Natural killer cell (primary cell): Measurements from ENCODE around the gene CACNG4. TPM values are rescaled to one million over a fixed set of nuclear protein-coding genes. Genes with fewer than 3 reads are reported as not detected.

ENCODE experiments used
- ATAC-seq, 3 donors: fragments of 150-1000 bp in 2 of 3; fragments of 200-7000 bp in 1 of 3; cut with Tn5 transposase; 1 replicate in 1 of 3; 2 replicates in 2 of 3; pipeline ENCODE4 v1.10.0; 2021; ENCODE audit warnings: mild to moderate bottlenecking in 2 of 3, moderate library complexity in 2 of 3
- DNase-seq, 2 donors: peaks; one replicate each; pipeline versions ENCODE4 v3.0.0 to v3.0.0-alpha.2; 2013 to 2021; ENCODE audit warnings: mixed read lengths in 1 of 2
- H3K27ac ChIP-seq: one replicate; pipeline ENCODE4 v1.5.1; 2013; ENCODE audit warnings: mild to moderate bottlenecking, low read length
- H3K27me3 ChIP-seq: one replicate; pipeline ENCODE4 v1.6.1; 2013; ENCODE audit warnings: low read length; ENCODE audit not compliant: control insufficient read depth, insufficient read depth
- H3K36me3 ChIP-seq: one replicate; pipeline ENCODE4 v1.6.1; 2013; ENCODE audit warnings: low read length; ENCODE audit not compliant: control insufficient read depth, insufficient read depth
- H3K4me1 ChIP-seq: one replicate; pipeline ENCODE4 v1.6.1; 2013; ENCODE audit warnings: low read length; ENCODE audit not compliant: control insufficient read depth, insufficient read depth
- H3K4me3 ChIP-seq: one replicate; pipeline ENCODE4 v1.5.1; 2013; ENCODE audit warnings: low read length
- H3K9me3 ChIP-seq: one replicate; pipeline ENCODE4 v1.6.1; 2013; ENCODE audit warnings: low read length; ENCODE audit not compliant: control insufficient read depth, insufficient read depth
- H3K27ac Mint-ChIP-seq, 2 donors: one replicate each; pipeline ENCODE4 v1.8.0; 2022; ENCODE audit warnings: mild to moderate bottlenecking in 2 of 2, mixed read lengths in 2 of 2, moderate library complexity in 1 of 2
- H3K27me3 Mint-ChIP-seq, 2 donors: one replicate each; pipeline ENCODE4 v1.8.0; 2022; ENCODE audit warnings: low read depth in 2 of 2, mixed read lengths in 2 of 2
- H3K36me3 Mint-ChIP-seq: one replicate; pipeline ENCODE4 v1.8.0; 2022; ENCODE audit warnings: mixed read lengths
- H3K4me1 Mint-ChIP-seq, 2 donors: one replicate each; pipeline ENCODE4 v1.8.0; 2022; ENCODE audit warnings: mixed read lengths in 2 of 2
- H3K4me3 Mint-ChIP-seq: one replicate; pipeline ENCODE4 v1.8.0; 2022; ENCODE audit warnings: mild to moderate bottlenecking, moderate library complexity, mixed read lengths
- H3K9me3 Mint-ChIP-seq, 2 donors: one replicate each; pipeline ENCODE4 v1.8.0; 2022; ENCODE audit warnings: mixed read lengths in 2 of 2
- CTCF ChIP-seq: fragments of 200-600 bp; IDR thresholded peaks from one replicate; pipeline ENCODE4 v1.8.0; 2022; ENCODE audit warnings: antibody characterized with exemption
- WGBS: methylation state at CpG from one replicate; pipeline ENCODE4 v1.1.7; 2013; ENCODE audit warnings: missing lambda C conversion rate; ENCODE audit not compliant: insufficient coverage; 5-methylcytosine and 5-hydroxymethylcytosine counted together
- intact Hi-C: fragments of 100-400 bp; cut with micrococcal nuclease; formaldehyde crosslinking; loops from one replicate; pipeline ENCODE4 v1.14.2; 2022
- total RNA-seq, 4 donors: library from RNA; stranded (reverse); fragments of 120-200 nt in 1 of 4; gene quantifications; one replicate each; pipeline versions ENCODE4 v1.2.3 to v1.2.4, GENCODE V29; 2013 to 2022

Gene CACNG4
- total RNA-seq, 3 donors from 2014 or later (not counting 1 experiment from before 2014, with no cell fraction given), result not detected

DNA sequence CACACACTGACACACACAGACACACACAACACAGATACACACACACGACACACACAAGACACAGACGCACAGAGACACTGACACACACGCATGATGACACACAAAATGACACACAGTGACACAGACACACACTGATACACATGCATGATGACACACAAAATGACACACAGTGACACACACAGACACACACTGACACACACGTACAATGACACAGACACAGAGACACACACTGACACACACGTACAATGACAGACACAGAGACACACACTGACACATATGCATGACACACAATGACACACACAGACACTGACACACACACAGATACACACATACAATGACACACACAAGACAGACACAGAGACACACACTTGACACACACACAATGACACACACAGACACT is 90.1 kb downstream of the CACNG4 start:
- Histone ChIP-seq H3K36me3 (no peaks in the 10 kb centered on the region), H3K4me3 (no peak overlapping the region), H3K9me3 (peaks cover 6% of the 10 kb centered on the region), H3K27me3 (no peaks in the 10 kb centered on the region), H3K27ac (no peak overlapping the region), H3K4me1 (no peaks in the 10 kb centered on the region)
- H3K36me3 Mint-ChIP-seq, result no peaks in the 10 kb centered on the region
- 85% methylated on average over 5 of the region's 5 CpGs for WGBS
- no peak overlapping the region for H3K4me3 Mint-ChIP-seq
- H3K4me1 Mint-ChIP-seq, result no peaks in the 10 kb centered on the region
- no peaks in the 10 kb centered on the region for H3K27me3 Mint-ChIP-seq
- no peaks in the 10 kb centered on the region for H3K9me3 Mint-ChIP-seq
- no peak for DNase-seq
- H3K27ac Mint-ChIP-seq, result no peak overlapping the region
- intact Hi-C loops, result no loop called here
- TF ChIP-seq CTCF, result no peak
- ATAC-seq, result no peak

DNA sequence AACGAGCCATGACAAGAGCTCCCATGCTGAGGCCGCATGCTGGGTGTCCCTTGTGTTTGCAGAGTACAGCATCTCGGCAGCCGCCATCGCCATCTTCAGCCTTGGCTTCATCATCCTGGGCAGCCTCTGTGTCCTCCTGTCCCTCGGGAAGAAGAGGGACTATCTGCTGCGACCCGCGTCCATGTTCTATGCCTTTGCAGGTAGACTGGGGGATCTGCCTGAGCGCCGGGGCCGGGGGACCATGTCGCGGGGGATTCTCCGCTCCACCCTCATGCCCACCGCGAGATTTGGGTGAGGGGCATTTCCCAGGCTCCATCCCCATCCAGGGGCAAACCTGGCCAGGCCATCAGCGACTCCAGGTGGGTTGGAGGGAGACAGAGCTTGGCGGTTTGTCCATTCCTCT is 90.5 kb downstream of the CACNG4 start:
- H3K27ac ChIP-seq, result no peak overlapping the region
- WGBS, result 94% methylated on average over 19 of the region's 19 CpGs
- Mint-ChIP-seq H3K27me3 (no peaks in the 10 kb centered on the region), H3K9me3 (no peaks in the 10 kb centered on the region), H3K4me1 (no peaks in the 10 kb centered on the region), H3K4me3 (no peak overlapping the region), H3K36me3 (no peaks in the 10 kb centered on the region), H3K27ac (no peak overlapping the region)
- intact Hi-C loops, result no loop called here
- no peaks in the 10 kb centered on the region for H3K27me3 ChIP-seq
- H3K4me3 ChIP-seq, result no peak overlapping the region
- H3K9me3 ChIP-seq, result peaks cover 2% of the 10 kb centered on the region
- no peak for ATAC-seq
- H3K36me3 ChIP-seq, result no peaks in the 10 kb centered on the region
- DNase-seq, result no peak
- TF ChIP-seq CTCF, result no peak
- no peaks in the 10 kb centered on the region for H3K4me1 ChIP-seq

DNA sequence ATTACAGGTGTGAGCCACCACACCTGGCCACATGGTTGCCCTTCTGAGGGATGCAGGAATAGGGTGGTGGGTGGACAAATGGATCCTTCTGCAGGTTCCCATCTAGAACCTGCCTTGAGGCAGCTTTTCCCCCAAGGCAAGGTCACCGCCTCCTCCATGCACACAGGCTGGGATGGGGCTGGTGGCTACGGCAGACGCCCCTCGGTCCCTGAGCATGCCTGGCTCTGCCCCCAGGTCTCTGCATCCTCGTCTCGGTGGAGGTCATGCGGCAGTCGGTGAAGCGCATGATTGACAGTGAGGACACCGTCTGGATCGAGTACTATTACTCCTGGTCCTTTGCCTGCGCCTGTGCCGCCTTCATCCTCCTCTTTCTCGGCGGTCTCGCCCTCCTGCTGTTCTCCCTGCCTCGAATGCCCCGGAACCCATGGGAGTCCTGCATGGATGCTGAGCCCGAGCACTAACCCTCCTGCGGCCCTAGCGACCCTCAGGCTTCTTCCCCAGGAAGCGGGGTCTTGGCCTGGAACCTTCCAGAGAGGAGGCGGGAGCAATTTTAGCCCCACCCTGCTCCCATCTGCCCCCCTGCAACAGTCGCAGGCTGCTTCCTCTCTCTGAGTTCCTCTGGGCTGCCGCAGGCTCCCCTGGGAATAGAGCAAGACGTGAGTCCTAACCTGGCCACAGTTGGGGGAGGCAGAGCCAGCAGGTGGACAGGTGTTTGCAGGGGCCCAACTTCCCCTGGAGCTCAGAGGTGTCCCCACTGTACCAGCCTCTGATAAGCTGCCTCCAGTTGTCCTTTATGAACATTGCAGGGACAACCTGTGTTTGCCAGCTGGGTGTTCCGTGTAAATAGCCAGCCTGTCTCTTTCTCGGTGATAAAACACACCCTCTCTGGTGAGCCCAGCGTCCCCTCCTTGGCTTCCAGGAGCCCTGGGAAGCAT is 91.6 kb downstream of the CACNG4 start:
- no peaks in the 10 kb centered on the region for H3K4me1 ChIP-seq
- H3K27me3 ChIP-seq, result no peaks in the 10 kb centered on the region
- no peak for TF ChIP-seq CTCF
- Mint-ChIP-seq H3K4me1 (no peaks in the 10 kb centered on the region), H3K4me3 (no peak overlapping the region), H3K36me3 (no peaks in the 10 kb centered on the region), H3K27me3 (no peaks in the 10 kb centered on the region), H3K27ac (no peak overlapping the region), H3K9me3 (no peaks in the 10 kb centered on the region)
- no peak overlapping the region for H3K27ac ChIP-seq
- H3K4me3 ChIP-seq, result no peak overlapping the region
- no peaks in the 10 kb centered on the region for H3K36me3 ChIP-seq
- no peaks in the 10 kb centered on the region for H3K9me3 ChIP-seq
- 91% methylated on average over 29 of the region's 29 CpGs for WGBS
- intact Hi-C loops, result no loop called here
- no peak for ATAC-seq
- no peak for DNase-seq
